GM21528 (cell line): Measurements from ENCODE around the gene POTEB2.
"Not testable (repeated sequence)": the region's sequence is repeated elsewhere in the genome, so short reads cannot be mapped to it uniquely, and the experiment has no call there.

Experiments used
- ATAC-seq: cut with Tn5 transposase; IDR thresholded peaks from one replicate; pipeline ENCODE4 v1.9.1; 2021; ENCODE audit warnings: mild to moderate bottlenecking, moderate library complexity; ENCODE audit not compliant: unreplicated experiment, low FRiP score

Gene POTEB2

DNA sequence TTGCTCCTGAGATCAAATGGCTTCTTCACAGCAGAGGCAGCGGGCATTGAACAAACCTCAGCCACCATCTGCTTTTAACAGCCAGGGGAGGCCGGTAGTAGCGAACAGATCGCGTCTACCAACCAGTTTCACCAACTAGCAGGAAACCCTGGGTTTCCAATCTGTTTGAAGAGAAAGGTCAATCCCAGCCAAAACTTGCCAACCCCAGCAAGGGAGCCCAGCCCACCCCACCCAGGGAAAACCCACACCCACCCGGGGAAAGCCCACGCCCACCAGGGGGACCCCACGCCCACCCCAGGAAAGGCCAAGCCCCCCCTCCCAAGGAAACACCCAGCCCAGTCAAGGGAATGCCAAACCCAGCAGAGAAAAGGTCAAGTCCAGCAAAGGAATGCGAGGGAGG is at the start of gene POTEB2:
POTEB2 (minus strand) TSS at position 101 of the 400 bp plus-strand sequence; CDS start at position 68, 33 bp downstream.
- not testable (repeated sequence) for ATAC-seq

DNA sequence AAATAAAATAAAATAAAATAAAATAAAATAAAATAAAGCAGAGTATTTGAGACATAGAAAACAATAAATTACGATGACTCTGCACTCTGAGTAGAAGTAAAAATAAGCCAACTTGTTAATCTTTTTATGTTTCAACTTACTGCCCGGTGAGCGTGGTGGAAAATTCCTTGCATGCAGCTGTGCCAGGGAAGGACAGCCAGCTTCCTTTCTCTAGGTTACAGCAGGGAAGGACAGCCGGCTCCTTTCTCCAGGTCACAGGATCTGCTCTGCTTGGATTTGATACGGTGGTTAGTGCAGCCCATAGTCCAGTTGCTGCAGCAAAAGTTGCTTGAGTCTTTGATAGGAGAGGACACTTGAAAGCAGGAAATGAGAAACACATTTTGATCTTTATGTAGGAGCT is 13.8 kb upstream of the POTEB2 start:
- not testable (repeated sequence) for ATAC-seq

DNA sequence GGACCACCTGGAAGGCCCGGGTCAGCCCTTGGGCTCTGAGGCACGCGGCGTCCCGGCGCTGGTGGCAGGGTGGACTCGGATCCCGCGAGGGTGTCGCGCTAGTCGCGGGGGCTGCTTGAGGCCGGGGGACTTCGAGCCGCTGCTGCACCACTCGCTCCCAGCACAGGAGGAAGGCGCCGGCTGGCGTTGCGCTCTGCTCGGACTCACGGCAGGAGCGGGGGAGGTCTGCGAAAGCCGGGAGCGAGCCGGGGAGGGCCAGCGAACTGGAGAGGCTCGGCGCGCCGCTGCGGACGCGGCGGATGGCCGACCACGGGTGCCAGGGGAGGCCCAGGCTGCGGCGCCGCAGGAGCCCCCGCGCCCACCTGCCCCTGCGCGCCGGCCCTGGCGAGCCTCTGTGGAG is 12.3 kb upstream of the POTEB2 start:
- not testable (repeated sequence) for ATAC-seq

DNA sequence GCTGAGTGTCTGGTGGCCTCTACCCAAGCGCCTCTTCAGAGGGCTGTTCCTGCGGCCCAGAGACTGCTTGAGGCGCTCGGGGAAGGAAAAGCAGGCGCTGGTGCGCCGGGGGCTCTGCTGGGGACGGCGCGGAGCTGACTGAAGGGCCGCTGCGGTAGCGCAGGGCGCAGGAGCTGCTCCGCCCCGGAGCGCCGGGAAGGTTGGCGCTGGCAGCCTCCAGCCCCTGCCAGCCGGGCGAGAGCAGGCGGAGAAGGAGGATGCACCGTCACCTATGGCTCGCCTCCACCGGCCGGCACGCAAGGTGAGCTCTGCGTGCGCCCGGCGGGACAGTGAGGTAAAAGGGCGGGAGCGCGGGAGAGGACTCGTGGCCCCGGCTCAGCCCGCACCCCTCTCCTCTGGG is 11.7 kb upstream of the POTEB2 start:
- not testable (repeated sequence) for ATAC-seq
